Activated CD4-positive, CD25-positive, alpha-beta regulatory T cell treated with anti-CD3 and anti-CD28 coated beads, Interleukin-2, amount 50 U/mL, for 72 hours (primary cell): ENCODE results near the gene PIK3C2B.
"Not testable (repeated sequence)": the region's sequence is repeated elsewhere in the genome, so short reads cannot be mapped to it uniquely, and the experiment has no call there.

Experiments
- DNase-seq: peaks from one replicate; pipeline ENCODE4 v3.0.0; 2021

PIK3C2B gene

GRCh38 chr1:204507317-204508105, 12.9 kb upstream of the PIK3C2B start:
- peak; percentile 33 for DNase-seq

GRCh38 chr1:204506969-204507316, 12.3 kb upstream of the PIK3C2B start:
- peak; percentile 85 for DNase-seq

GRCh38 chr1:204506201-204506968, 11.8 kb upstream of the PIK3C2B start:
- peak; percentile 68 for DNase-seq

GRCh38 chr1:204505674-204506200, 11.1 kb upstream of the PIK3C2B start:
- DNase-seq = no peak

- DNase-seq = no peak
These were observed 9.4 kb upstream of the PIK3C2B start for GRCh38 chr1:204503913-204504519.

- no peak for DNase-seq
These were observed 8.7 kb upstream of the PIK3C2B start for GRCh38 chr1:204503122-204503912.

GRCh38 chr1:204502241-204502640, 7.6 kb upstream of the PIK3C2B start:
- DNase-seq = no peak

- no peak for DNase-seq
These were observed 5.2 kb upstream of the PIK3C2B start for GRCh38 chr1:204499511-204500468.

- DNase-seq = no peak
These were observed 4.4 kb upstream of the PIK3C2B start for GRCh38 chr1:204498981-204499380.

GRCh38 chr1:204495777-204496176, 1.2 kb upstream of the PIK3C2B start:
- DNase-seq = no peak

GRCh38 chr1:204495078-204495753, 611 bp upstream of the PIK3C2B start:
- no peak for DNase-seq

GRCh38 chr1:204493984-204494280, 673 bp downstream of the PIK3C2B start:
- no peak for DNase-seq

- DNase-seq = no peak
These were observed 1.2 kb downstream of the PIK3C2B start for GRCh38 chr1:204493145-204493983.

GRCh38 chr1:204491655-204492054, 3.0 kb downstream of the PIK3C2B start:
- DNase-seq = no peak

- DNase-seq = no peak
These were observed 7.4 kb downstream of the PIK3C2B start for GRCh38 chr1:204487256-204487615.

- not testable (repeated sequence) for DNase-seq
These were observed 7.9 kb downstream of the PIK3C2B start for GRCh38 chr1:204486513-204487255.

- DNase-seq = no peak
These were observed 10.8 kb downstream of the PIK3C2B start for GRCh38 chr1:204483791-204484190.

GRCh38 chr1:204480515-204480914, 14.1 kb downstream of the PIK3C2B start:
- no peak for DNase-seq

- no peak for DNase-seq
These were observed 15.0 kb downstream of the PIK3C2B start for GRCh38 chr1:204479387-204480136.
